Esophagus mucosa (tissue), 1 donor: ENCODE measurements around the gene PRICKLE4. TPM values are rescaled to one million over a fixed set of nuclear protein-coding genes. Genes with fewer than 3 reads are reported as not detected.

Source experiments
- ATAC-seq: fragments of 200-7000 bp; cut with Tn5 transposase; one replicate; pipeline ENCODE4 v1.9.1; 2020
- total RNA-seq: library from RNA; stranded (reverse); gene quantifications from one replicate; pipeline ENCODE4 v1.2.4, GENCODE V29; 2023
- donor health status: DM: yes; HTN: yes; CAD: no.

PRICKLE4 gene
- total RNA-seq: 2.2 TPM

- ATAC-seq: peak; percentile 12
Observed at GRCh38 chr6:41780551-41781365, at the start of gene PRICKLE4. PRICKLE4 (plus strand) TSS chr6:41780782; CDS start chr6:41783474, 2,692 bp downstream.

- no peak for ATAC-seq
Observed at GRCh38 chr6:41731561-41732086, 49.0 kb upstream of the PRICKLE4 start.

GRCh38 chr6:41732149-41732548 lies 48.4 kb upstream of the PRICKLE4 start:
- no peak for ATAC-seq

- peak; percentile 6 for ATAC-seq
Observed at GRCh38 chr6:41732591-41733359, 47.8 kb upstream of the PRICKLE4 start.

GRCh38 chr6:41733360-41733706 lies 47.2 kb upstream of the PRICKLE4 start:
- ATAC-seq: no peak

- peak; percentile 71 for ATAC-seq
Observed at GRCh38 chr6:41733707-41734665, 46.6 kb upstream of the PRICKLE4 start.

GRCh38 chr6:41734666-41735426 lies 45.7 kb upstream of the PRICKLE4 start:
- ATAC-seq: peak; percentile 50

GRCh38 chr6:41735427-41736185 lies 45.0 kb upstream of the PRICKLE4 start, which contains the start of gene TFEB:
TFEB (minus strand) TSS chr6:41735608; CDS start chr6:41691213, 44,395 bp downstream.
- ATAC-seq: peak; percentile 83

GRCh38 chr6:41736186-41736733 lies 44.3 kb upstream of the PRICKLE4 start:
- no peak for ATAC-seq

- no peak for ATAC-seq
Observed at GRCh38 chr6:41736800-41737555, 43.6 kb upstream of the PRICKLE4 start.

GRCh38 chr6:41737591-41738130 lies 42.9 kb upstream of the PRICKLE4 start:
- ATAC-seq: no peak

GRCh38 chr6:41739041-41739440 lies 41.5 kb upstream of the PRICKLE4 start:
- no peak for ATAC-seq

- no peak for ATAC-seq
Observed at GRCh38 chr6:41740366-41741162, 40.0 kb upstream of the PRICKLE4 start.

- peak; percentile 44 for ATAC-seq
Observed at GRCh38 chr6:41741625-41742490, 38.7 kb upstream of the PRICKLE4 start.

GRCh38 chr6:41743406-41744235 lies 37.0 kb upstream of the PRICKLE4 start:
- no peak for ATAC-seq

GRCh38 chr6:41744236-41744787 lies 36.3 kb upstream of the PRICKLE4 start:
- no peak for ATAC-seq
